Keratinocyte (primary cell): ENCODE data around the gene TAS2R19. TPM values are rescaled to one million over a fixed set of nuclear protein-coding genes. Genes with fewer than 3 reads are reported as not detected.
"Not testable (repeated sequence)": the region's sequence is repeated elsewhere in the genome, so short reads cannot be mapped to it uniquely, and the experiment has no call there.

Experiments used
- DNase-seq: peaks from one replicate; pipeline ENCODE4 v3.0.0-alpha.2; 2011; ENCODE audit warnings: low read depth, missing footprints, low spot score
- FAIRE-seq: peaks from 2 replicates; lab custom pipeline; 2011; peaks lifted over from hg19 to GRCh38; lab: Jason Lieb, UNC
- H2AFZ ChIP-seq: 2 replicates; pipeline ENCODE4 v1.6.0; 2012; ENCODE audit warnings: low read length, control low read depth, inconsistent platforms; ENCODE audit not compliant: control insufficient read depth
- H3K27ac ChIP-seq: 2 replicates; pipeline ENCODE4 v1.5.1; 2011; ENCODE audit warnings: low read length; ENCODE audit not compliant: control insufficient read depth, insufficient read depth
- H3K27me3 ChIP-seq: 3 replicates; pipeline ENCODE4 v1.6.0; 2011; ENCODE audit warnings: low read length; ENCODE audit not compliant: control insufficient read depth, insufficient read depth; ENCODE audit errors: extremely low read depth
- H3K36me3 ChIP-seq, 2 experiments: 2 replicates in 1 of 2; 3 replicates in 1 of 2; pipeline ENCODE4 v1.5.1; 2011; ENCODE audit warnings: low read length in 2 of 2, mild to moderate bottlenecking in 1 of 2; ENCODE audit not compliant: control insufficient read depth in 2 of 2, insufficient read depth in 2 of 2; ENCODE audit errors: extremely low read depth in 1 of 2
- H3K4me1 ChIP-seq: 3 replicates; pipeline ENCODE4 v1.5.1; 2011; ENCODE audit warnings: low read length; ENCODE audit not compliant: control insufficient read depth, insufficient read depth; ENCODE audit errors: extremely low read depth
- H3K4me2 ChIP-seq: 3 replicates; pipeline ENCODE4 v1.6.0; 2011; ENCODE audit warnings: low read depth, low read length; ENCODE audit not compliant: control insufficient read depth, insufficient read depth; ENCODE audit errors: extremely low read depth
- H3K4me3 ChIP-seq, 3 experiments: fragments of 200-600 bp in 1 of 3; sonication (generic) in 1 of 3; 2 replicates in 2 of 3; 3 replicates in 1 of 3; pipeline ENCODE4 v1.5.1; 2011 to 2016; ENCODE audit warnings: low read length in 3 of 3, mild to moderate bottlenecking in 3 of 3, control low read depth in 2 of 3, inconsistent platforms in 1 of 3, low read depth in 1 of 3, mixed read lengths in 1 of 3, mixed run types in 1 of 3, moderate library complexity in 1 of 3; ENCODE audit not compliant: control insufficient read depth in 2 of 3, insufficient read depth in 2 of 3; ENCODE audit errors: extremely low read depth in 1 of 3
- H3K79me2 ChIP-seq: 2 replicates; pipeline ENCODE4 v1.6.0; 2012; ENCODE audit warnings: low read length; ENCODE audit not compliant: control insufficient read depth, insufficient read depth
- H3K9ac ChIP-seq: 3 replicates; pipeline ENCODE4 v1.6.0; 2011; ENCODE audit warnings: low read length; ENCODE audit not compliant: control insufficient read depth, insufficient read depth; ENCODE audit errors: extremely low read depth
- H3K9me1 ChIP-seq: 3 replicates; pipeline ENCODE4 v1.6.0; 2011; ENCODE audit warnings: low read length; ENCODE audit not compliant: control insufficient read depth, insufficient read depth; ENCODE audit errors: extremely low read depth
- H3K9me3 ChIP-seq: 2 replicates; pipeline ENCODE4 v1.5.1; 2012; ENCODE audit warnings: low read depth, low read length; ENCODE audit not compliant: control insufficient read depth
- H4K20me1 ChIP-seq: 3 replicates; pipeline ENCODE4 v1.6.0; 2011; ENCODE audit warnings: low read length; ENCODE audit not compliant: control insufficient read depth, insufficient read depth; ENCODE audit errors: extremely low read depth
- EZH2 ChIP-seq: IDR thresholded peaks from one replicate; pipeline ENCODE4 v1.6.1; 2012; ENCODE audit warnings: inconsistent platforms, mild to moderate bottlenecking, low read length, moderate library complexity
- dilution Hi-C: fragments of 300-500 bp; cut with MboI; formaldehyde crosslinking; loops from one replicate; pipeline ENCODE4 v1.7.0; 2020; ENCODE audit warnings: low sequenced_read_pairs; ENCODE audit not compliant: extremely low pct_ligation_motif_present
- polyA plus RNA-seq, 5 experiments: library from polyadenylated mRNA; depleted of rRNA in 3 of 5; stranded (reverse) in 3 of 5; stranded (forward) in 1 of 5; unstranded in 1 of 5; fragments of >200 nt; gene quantifications; 1 replicate in 1 of 5; 2 replicates in 3 of 5; 3 replicates in 1 of 5; pipeline versions ENCODE4 v1.2.1 to v1.2.3, GENCODE V29; 2011 to 2012; ENCODE audit warnings: missing spikeins in 2 of 5, low read depth in 1 of 5, low replicate concordance in 1 of 5
- TF ChIP-seq, protein P1 (sequence below), 3 experiments: IDR thresholded peaks in 1 of 3; conservative IDR thresholded peaks in 1 of 3; optimal IDR thresholded peaks in 1 of 3; 2 replicates in 2 of 3; 3 replicates in 1 of 3; pipeline versions ENCODE3 to v1.5.1; 2011; ENCODE audit warnings: low read length in 3 of 3, mild to moderate bottlenecking in 3 of 3, moderate library complexity in 2 of 3, control low read depth in 1 of 3, inconsistent platforms in 1 of 3; ENCODE audit not compliant: insufficient read depth in 2 of 3; ENCODE audit errors: extremely low read depth in 1 of 3

TAS2R19 gene
- polyA plus RNA-seq, 1 donor (not counting 4 experiments of a cell fraction or from before 2014, with no cell fraction given), result 0.31 TPM

DNA sequence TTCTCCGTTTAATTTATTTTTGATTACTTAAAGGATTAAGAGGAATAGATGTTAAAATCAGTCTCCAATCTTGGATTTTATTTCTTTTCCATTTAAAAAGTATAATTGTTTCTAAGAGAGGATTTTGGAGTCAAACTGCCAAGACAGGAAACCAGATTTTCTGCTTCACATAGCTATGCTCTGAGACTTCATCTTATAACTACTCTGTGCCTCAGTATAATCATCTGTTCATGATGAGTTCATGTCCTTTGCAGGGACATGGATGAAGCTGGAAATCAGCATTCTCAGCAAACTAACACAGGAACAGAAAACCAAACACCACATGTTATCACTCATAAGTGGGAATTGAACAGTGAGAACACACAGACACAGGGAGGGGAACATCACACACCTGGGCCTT lies 17.7 kb upstream of the TAS2R19 start:
- FAIRE-seq, result no peak

DNA sequence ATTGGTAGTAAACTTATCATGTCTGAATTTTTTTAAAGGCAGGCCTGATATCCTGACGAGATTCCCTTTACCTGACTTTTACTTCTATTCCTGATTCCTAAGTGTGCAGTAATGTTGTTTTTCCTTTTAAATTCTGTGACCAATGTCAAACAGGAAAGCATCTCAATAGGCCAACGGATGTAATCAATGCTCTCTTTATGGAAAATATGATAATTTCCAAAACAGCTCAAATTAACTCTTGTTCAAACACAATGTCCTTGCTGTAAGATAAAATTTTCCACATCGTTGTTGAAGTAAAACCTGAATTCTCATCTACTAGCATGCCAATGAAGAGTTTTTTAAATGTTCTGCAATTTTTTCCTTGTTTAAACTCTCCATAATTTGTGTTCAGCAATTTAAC lies 16.8 kb upstream of the TAS2R19 start:
- Histone ChIP-seq H4K20me1 (no peaks in the 10 kb centered on the region), H3K27ac (no peak overlapping the region), H3K4me2 (no peak overlapping the region), H2AFZ (no peak overlapping the region), H3K79me2 (no peaks in the 10 kb centered on the region), H3K4me1 (no peaks in the 10 kb centered on the region), H3K9ac (no peak overlapping the region), H3K9me1 (no peaks in the 10 kb centered on the region), H3K4me3 (no peak overlapping the region), H3K27me3 (no peaks in the 10 kb centered on the region), H3K9me3 (no peaks in the 10 kb centered on the region), H3K36me3 (no peaks in the 10 kb centered on the region)
- DNase-seq (no peak), FAIRE-seq (no peak)
- TF ChIP-seq, protein P1, sequence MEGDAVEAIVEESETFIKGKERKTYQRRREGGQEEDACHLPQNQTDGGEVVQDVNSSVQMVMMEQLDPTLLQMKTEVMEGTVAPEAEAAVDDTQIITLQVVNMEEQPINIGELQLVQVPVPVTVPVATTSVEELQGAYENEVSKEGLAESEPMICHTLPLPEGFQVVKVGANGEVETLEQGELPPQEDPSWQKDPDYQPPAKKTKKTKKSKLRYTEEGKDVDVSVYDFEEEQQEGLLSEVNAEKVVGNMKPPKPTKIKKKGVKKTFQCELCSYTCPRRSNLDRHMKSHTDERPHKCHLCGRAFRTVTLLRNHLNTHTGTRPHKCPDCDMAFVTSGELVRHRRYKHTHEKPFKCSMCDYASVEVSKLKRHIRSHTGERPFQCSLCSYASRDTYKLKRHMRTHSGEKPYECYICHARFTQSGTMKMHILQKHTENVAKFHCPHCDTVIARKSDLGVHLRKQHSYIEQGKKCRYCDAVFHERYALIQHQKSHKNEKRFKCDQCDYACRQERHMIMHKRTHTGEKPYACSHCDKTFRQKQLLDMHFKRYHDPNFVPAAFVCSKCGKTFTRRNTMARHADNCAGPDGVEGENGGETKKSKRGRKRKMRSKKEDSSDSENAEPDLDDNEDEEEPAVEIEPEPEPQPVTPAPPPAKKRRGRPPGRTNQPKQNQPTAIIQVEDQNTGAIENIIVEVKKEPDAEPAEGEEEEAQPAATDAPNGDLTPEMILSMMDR (optimal IDR thresholded peaks at IDR 0.05 in 1 of 3, IDR thresholded peaks at IDR 0.05 in 1 of 3, conservative IDR thresholded peaks at IDR 0.05 in 1 of 3; ENCODE audit: extremely low read depth in 1 of 3, insufficient read depth in 2 of 3, low read length in 3 of 3), result no peak
- TF ChIP-seq EZH2, result no peak
- dilution Hi-C loops, result no loop called here

More for the DNA sequence above, 17.7 kb upstream of the TAS2R19 start:
- DNase-seq, result no peak
- Histone ChIP-seq H4K20me1 (no peaks in the 10 kb centered on the region), H3K36me3 (no peaks in the 10 kb centered on the region), H2AFZ (no peak overlapping the region), H3K27ac (no peak overlapping the region), H3K27me3 (no peaks in the 10 kb centered on the region), H3K79me2 (no peaks in the 10 kb centered on the region), H3K9me3 (no peaks in the 10 kb centered on the region), H3K9me1 (no peaks in the 10 kb centered on the region), H3K9ac (no peak overlapping the region), H3K4me3 (no peak overlapping the region), H3K4me1 (no peaks in the 10 kb centered on the region), H3K4me2 (no peak overlapping the region)
- TF ChIP-seq, protein P1 (optimal IDR thresholded peaks at IDR 0.05 in 1 of 3, IDR thresholded peaks at IDR 0.05 in 1 of 3, conservative IDR thresholded peaks at IDR 0.05 in 1 of 3; ENCODE audit: extremely low read depth in 1 of 3, insufficient read depth in 2 of 3, low read length in 3 of 3), result no peak
- no peak for TF ChIP-seq EZH2
- dilution Hi-C loops, result no loop called here

DNA sequence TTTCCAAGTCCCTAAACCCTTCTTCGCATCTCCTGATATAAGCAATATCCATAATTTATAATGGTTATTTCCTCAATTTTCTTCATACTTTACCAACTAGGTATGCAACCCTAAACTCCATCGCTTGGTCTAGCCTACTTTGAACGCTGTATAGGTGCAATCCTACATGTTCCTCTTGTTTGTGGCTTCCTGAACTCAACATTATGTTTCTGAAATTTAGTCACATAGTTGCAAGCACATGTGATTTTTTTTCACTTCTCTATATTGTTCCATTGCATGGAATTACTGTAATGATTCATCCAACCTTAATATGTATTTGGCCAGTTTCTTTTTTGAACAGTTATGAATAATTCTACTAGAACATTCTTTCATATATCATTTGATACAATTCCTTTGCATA lies 11.5 kb upstream of the TAS2R19 start:
- H3K27me3 ChIP-seq, H3K36me3 ChIP-seq, H3K79me2 ChIP-seq, H3K4me2 ChIP-seq, H2AFZ ChIP-seq, H3K27ac ChIP-seq, H3K9ac ChIP-seq, H3K4me1 ChIP-seq, dilution Hi-C loops, H4K20me1 ChIP-seq, DNase-seq, H3K9me1 ChIP-seq, H3K4me3 ChIP-seq, H3K9me3 ChIP-seq: not testable (repeated sequence)
- peak; percentile 81 for FAIRE-seq
